Activated gamma-delta T cell (primary cell): Measurements from ENCODE around the gene TMEM125.

Experiments
- DNase-seq: peaks from one replicate; lab custom pipeline; 2025; lab: John Stamatoyannopoulos, UW

TMEM125 gene

DNA sequence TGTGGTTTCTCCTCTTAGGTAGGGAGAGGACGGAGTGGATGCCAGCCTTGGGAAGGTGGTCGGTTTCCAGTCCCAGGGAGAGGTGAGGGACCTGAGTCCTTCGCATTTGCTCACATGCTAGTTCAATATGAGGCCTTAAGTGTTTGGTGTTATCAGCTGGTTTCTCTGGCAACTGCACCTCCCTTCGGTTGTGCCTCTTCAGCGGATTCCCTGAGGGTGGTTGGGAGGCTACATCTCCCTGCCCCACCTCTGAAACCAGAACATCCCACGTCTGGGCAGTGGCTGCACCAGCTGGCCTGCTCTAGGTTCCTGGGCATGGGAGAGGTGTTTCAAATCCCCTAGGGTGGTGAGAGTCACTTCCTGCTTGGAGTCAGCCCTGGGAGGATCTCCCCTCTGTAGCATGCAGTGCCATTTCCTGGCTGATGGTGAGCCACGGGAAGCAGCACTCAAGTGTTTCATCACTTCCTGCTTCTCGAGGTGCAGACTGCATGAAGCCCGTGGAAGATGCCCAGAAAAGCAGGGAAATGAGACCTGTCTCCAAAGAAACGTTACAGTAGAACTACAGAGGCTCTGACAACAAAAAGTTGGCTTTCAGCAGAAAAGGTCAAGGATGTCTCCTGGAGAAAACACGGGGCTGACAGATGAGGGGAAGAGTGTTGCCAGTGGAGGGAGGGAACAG lies 4.5 kb downstream of the TMEM125 start:
- no peak for DNase-seq

GRCh38 chr1:43274804-43275180 lies 5.0 kb downstream of the TMEM125 start:
- DNase-seq, result no peak

- DNase-seq, result no peak
These were observed 6.2 kb downstream of the TMEM125 start for GRCh38 chr1:43275826-43276620.

- no peak for DNase-seq
These were observed 6.9 kb downstream of the TMEM125 start for GRCh38 chr1:43276673-43277072.

DNA sequence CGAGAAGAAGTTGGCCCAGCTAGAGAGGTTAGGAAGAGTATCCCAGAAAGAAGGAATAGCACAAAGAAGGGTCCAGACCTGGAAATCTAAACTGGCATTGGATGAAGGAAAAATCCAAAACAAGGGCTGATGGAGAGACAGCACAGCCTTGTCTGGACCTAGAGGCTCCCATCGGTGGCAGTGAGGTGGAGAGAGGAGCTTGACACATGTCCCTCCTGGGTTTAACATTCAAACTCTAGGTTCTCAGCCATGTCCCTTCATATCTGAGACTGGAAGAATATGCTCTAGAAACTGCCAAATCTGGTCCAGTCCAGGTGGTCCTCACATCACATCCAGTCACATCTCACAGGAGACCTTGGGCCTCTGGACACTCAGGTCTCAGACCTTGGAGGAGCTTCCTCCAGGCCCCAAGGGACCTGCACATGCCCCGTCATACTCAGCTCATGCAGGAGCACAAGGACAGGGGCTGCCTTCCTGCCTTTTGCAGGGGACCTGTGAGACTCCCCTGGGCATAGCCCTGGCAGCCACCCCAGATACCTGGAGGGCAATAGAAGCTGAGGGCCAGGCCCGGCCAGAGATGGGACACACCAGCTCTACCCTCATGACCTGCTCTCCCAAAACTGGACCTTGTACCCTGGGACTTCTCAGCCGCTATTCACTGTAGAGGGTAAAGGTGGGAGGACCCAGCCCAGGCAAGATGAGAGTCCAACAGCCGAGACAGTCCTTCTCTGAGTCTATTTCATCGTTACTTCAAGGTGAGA lies 7.5 kb downstream of the TMEM125 start:
- no peak for DNase-seq

DNA sequence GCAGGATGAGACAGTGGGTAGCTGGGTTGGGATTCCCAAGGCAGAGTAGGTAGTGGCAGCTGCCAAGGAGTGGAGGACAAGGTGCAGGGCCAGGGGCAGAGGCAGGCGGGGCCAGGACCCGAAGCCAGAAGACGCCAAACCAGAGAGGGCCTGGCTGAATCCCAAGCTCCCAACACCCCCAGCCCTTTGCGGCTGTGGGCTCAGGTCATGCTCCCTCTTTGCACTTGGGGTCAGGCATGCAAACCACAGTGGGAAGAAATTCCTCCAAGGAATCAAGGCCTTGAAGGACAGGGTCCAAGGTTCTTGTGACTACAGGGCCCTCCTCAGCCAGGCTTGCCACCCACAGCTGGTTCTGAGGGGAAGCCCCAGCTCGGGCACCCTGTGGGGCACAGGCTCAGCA lies 9.4 kb downstream of the TMEM125 start:
- DNase-seq, result no peak

DNA sequence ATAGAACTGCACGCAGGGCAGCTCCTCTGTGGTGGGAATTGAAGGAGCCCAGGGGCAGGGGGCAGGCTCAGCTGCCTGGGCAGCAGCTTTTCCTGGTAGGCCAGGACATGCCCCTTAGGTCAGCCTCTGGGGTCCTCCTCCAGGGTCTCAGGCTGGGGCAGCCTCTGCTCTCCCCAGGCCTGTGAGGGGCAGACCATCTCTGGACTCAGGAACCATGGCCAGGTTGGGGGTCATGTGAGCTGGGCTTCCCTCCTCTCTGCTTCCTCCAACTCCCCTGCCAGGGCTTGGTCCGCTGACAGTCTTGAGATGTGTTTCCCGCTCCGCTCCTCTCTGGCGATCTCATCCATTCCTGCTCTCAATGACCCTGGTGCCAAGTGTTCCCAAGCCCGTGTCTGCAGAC lies 9.9 kb downstream of the TMEM125 start:
- no peak for DNase-seq

GRCh38 chr1:43280692-43281091 lies 10.9 kb downstream of the TMEM125 start:
- no peak for DNase-seq

- DNase-seq, result no peak
These were observed 12.7 kb downstream of the TMEM125 start for GRCh38 chr1:43282220-43283195.

DNA sequence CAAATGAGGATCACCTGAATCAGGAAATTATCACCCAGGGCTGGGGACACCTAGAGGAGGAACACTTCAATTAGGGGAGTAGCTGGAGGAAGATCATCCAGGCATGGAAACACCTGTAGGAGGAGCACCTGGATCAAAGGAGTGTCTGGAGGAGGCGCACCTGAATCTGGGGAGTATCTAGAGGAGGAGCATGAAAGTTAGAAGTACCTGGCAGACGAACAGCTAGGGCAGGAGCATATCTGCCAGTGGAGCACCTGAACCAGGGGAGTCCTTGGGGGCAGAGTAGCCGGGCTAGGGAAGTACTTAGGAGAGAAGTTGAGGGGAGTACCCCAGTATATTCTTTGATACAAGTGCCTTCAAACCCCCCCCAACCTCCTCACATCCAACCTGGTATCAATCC lies 14.3 kb downstream of the TMEM125 start:
- no peak for DNase-seq

DNA sequence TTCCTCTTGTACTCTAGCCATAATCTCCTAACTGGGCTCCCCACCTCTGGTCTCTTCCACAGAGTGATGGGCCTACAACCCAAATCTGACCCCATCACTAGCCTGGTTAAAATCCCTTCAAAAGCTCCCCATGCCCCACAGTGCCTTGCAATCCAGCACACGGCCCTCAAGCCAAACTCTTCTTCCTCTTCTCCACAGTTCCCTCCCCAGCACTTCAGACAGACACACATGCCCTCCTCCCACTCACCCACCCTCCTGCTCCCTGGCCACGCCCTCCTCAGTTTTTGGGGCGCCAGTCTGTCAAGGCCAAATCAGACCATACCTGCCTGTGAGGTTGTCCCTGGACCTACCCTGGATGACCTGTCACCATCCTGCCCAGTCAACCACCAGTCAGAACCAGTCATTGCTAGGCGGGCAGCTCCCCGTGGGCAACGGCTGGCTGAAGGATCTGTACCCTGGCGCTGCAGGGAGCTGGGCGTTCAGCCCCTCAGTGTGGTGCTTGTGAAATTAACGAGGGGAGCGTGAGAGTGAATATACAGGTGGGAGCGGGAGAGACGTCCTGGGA lies 14.8 kb downstream of the TMEM125 start:
- no peak for DNase-seq

DNA sequence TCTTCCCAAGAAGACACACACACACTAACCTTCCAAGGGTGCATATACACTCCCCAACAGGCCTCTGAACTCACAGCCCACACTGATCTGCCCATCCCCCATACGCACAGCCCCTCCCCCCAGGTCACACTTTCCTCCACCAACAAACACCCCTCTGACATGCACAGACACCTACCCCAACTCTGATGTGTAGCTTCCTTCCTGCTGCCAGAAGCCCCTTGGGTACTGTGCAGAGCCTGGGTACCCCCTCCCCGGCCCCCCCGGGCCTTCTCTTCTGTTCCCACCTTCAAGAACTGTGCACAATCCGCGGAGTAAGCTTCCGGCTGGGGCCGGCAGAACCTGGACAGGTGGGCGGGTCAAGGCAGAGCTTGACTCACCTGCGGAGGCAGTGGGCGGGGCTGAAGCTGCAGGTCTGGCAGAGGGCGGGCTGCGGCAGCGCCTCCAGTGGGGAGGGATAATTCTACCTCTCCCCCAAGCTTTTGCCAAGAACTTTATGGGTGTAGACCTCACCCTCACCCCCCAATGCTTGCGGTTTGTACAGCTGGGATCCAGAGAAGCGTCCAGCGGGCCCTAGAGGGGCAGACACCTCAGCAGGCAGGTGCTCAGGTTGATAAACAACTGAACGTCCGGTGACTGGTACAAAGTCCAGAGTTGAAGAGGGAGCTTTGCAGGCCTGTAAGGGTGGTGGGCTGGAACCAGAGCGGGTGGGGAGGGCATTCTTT lies 15.6 kb downstream of the TMEM125 start, which contains the start of gene C1orf210:
Gene C1orf210, minus strand, starts transcription at position 313 of the 722 bp plus-strand sequence. CDS start 2,311 bp downstream, outside the sequence.
- DNase-seq, result no peak

DNA sequence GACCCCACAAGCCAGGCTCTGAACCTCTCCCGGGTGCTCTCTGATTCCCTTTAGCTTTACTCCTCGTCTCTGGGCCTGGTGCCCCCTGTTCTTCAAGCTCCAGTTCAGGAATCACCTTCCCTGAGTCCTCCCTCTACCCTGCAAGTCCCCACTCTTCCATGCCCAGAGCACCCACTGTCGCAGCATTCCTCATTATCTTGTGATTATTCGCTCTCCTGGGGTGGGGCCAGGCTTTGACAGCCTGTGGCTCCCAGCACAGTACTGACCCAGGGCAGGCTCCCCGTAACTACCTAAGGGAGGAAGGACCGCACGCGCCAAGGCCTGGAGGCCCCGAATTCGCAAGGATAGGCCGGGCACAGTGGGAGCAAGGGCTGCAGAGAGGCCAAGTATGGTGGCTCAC lies 16.3 kb downstream of the TMEM125 start:
- no peak for DNase-seq

DNA sequence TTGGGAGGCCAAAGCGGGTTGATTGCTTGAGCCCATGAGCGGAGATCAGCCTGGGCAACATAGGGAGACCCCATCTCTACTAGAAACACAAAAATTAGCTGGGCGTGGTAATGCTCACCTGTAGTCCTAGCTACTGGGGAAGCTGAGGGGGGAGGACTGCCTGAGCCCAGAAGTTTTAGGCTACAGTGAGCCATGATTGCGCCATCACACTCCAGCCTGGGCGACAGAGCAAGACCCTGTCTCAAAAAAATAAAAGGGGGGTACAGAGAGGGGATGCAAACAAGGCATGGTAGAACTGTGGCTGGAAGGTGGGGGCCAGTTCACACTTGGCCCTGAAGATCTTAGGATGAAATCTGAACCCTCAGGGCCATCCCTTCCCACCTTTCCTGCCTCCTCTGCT lies 16.8 kb downstream of the TMEM125 start:
- no peak for DNase-seq

- no peak for DNase-seq
These were observed 18.4 kb downstream of the TMEM125 start for GRCh38 chr1:43288058-43288784.

GRCh38 chr1:43288785-43289706 lies 19.3 kb downstream of the TMEM125 start:
- no peak for DNase-seq

DNA sequence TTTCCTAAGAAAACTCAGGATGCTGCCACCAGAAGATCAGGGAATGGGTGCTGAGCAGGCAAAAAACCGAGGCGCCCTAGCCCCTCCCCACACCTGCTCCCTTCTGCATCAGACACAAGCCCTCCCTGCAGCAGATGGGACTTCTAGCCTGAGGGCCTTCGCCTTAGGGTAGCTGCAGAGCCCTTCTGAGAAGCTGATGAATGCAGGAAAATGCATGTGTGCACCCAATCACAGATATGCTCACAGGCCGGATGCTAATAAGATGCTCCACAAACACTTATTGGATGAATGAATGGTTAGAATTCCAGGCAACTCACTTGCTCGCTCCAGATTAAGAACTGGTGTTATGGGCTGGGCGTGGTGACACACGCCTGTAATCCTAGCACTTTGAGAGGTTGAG lies 22.4 kb downstream of the TMEM125 start:
- DNase-seq, result no peak

DNA sequence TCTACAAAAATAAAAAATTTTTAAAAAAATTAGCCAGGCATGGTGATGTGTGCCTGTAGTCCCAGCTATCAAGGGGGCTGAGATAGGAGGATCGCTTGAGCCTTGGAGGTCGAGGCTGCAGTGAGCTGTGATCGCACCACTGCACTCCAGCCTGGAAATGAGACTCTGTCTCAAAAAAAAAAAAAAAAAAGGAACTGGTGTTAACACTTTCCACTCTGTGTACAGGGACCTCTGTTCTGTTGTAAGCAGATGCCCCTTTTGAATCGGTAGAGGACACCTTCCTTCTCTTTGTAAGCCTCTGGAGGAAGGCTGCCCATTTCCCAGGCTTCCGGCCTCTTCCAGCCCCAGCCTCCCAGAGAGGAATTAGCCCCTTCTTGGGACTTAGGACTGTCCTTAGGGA lies 22.9 kb downstream of the TMEM125 start:
- no peak for DNase-seq

- no peak for DNase-seq
These were observed 23.4 kb downstream of the TMEM125 start for GRCh38 chr1:43293176-43293575.
